C4-2B (cell line): Measurements from ENCODE around the gene LPCAT2.

Source experiments
- H3K27ac ChIP-seq: fragments of 450-650 bp; 2 replicates; pipeline ENCODE4 v1.5.1; 2017
- ZFX ChIP-seq: fragments of 450-650 bp; IDR thresholded peaks from 2 replicates; pipeline ENCODE4 v1.6.1; 2017
- TF ChIP-seq, protein P1 (sequence below): fragments of 450-650 bp; conservative IDR thresholded peaks from 2 replicates; pipeline ENCODE4 v1.5.1; 2017; ENCODE audit warnings: mild to moderate bottlenecking

LPCAT2 gene, protein sequence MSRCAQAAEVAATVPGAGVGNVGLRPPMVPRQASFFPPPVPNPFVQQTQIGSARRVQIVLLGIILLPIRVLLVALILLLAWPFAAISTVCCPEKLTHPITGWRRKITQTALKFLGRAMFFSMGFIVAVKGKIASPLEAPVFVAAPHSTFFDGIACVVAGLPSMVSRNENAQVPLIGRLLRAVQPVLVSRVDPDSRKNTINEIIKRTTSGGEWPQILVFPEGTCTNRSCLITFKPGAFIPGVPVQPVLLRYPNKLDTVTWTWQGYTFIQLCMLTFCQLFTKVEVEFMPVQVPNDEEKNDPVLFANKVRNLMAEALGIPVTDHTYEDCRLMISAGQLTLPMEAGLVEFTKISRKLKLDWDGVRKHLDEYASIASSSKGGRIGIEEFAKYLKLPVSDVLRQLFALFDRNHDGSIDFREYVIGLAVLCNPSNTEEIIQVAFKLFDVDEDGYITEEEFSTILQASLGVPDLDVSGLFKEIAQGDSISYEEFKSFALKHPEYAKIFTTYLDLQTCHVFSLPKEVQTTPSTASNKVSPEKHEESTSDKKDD

DNA sequence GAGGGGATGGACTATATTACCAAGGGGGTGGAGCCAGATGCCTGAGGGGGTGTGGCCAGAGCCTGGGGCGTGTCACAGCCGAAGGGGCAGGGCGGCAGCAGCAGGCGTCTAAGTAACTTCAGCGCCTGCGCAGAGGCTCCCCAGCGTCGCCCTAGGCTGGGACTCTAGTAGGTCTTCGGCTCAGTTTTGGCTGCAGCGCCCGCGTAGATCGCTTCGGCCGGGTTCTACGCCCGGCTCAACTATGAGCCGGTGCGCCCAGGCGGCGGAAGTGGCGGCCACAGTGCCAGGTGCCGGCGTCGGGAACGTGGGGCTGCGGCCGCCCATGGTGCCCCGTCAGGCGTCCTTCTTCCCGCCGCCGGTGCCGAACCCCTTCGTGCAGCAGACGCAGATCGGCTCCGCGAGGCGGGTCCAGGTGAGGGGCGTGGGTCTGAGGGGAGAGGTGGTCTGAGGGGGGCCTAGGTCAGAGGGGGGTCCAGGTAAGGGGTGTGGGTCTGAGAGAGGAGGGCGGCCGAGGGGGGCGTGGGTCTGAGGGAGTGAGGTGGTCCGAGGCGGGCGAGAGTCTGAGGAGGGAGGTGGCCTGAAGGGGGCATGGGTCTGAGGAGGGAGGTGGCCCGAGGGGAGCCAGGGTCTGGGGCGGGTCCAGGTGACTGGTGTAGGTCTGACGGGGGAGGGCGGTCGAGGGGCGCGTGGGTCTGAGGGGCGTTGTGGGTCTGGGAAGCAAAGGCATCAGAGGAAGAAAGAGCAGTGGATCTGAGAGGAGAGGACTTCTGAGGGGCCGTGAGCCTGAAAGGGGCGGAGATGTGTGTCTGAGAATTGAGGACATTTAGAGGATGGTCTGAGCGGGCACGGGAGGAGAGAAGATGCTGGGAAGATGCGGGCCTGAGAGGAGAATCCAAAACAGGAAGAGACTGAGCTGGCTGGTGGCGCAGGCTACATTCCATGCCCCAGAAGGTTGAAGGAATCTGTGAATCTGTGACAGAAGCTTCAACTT is at the start of gene LPCAT2:
LPCAT2 (plus strand) TSS at position 132 of the 991 bp plus-strand sequence; CDS start at position 242, 110 bp downstream.
- TF ChIP-seq ZFX: no peak
- TF ChIP-seq, protein P1, sequence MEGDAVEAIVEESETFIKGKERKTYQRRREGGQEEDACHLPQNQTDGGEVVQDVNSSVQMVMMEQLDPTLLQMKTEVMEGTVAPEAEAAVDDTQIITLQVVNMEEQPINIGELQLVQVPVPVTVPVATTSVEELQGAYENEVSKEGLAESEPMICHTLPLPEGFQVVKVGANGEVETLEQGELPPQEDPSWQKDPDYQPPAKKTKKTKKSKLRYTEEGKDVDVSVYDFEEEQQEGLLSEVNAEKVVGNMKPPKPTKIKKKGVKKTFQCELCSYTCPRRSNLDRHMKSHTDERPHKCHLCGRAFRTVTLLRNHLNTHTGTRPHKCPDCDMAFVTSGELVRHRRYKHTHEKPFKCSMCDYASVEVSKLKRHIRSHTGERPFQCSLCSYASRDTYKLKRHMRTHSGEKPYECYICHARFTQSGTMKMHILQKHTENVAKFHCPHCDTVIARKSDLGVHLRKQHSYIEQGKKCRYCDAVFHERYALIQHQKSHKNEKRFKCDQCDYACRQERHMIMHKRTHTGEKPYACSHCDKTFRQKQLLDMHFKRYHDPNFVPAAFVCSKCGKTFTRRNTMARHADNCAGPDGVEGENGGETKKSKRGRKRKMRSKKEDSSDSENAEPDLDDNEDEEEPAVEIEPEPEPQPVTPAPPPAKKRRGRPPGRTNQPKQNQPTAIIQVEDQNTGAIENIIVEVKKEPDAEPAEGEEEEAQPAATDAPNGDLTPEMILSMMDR: no peak
- peak within 1 kb of the TSS; percentile 35; the same call in 1 of the 2 replicates for H3K27ac ChIP-seq

DNA sequence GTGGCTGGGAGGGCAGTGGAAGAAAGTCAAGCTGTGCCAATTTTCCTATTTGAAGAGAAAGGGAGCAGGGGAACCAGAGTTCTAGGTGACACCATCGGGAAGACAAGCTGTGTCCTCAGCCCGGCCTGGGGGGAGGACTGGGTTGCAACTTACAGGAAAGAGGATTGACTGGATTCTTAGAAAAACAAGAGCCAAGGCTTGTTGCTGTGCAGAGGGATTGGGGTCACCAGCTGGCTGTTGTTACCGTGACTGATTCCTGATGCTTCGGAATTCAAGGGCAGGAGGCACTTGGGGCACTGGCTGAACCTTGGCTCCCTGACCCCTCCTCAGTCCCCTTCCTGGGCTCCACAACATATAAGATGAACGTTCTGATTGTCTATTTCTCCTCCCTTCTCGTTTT is 46.6 kb upstream of the LPCAT2 start:
- H3K27ac ChIP-seq: no peak overlapping the region
- TF ChIP-seq, protein P1: no peak
- TF ChIP-seq ZFX: no peak

DNA sequence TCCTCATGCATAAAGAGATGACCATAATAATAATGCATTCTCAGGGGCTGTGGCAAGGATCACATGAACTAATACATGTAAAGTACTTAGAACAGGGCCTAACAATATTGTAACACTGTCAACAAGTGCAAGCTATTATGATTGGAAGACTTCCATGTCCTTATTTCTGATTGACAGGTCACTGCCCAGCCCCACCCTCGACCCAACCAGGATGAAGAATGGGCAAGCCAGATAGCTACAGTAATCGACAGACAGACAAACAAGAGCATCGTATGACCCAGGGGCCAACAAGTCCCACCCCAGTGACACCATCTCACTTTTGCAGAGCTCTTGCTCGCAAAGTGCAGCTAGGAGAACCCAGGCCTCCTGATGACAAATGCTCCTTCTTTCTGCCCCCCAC is 44.5 kb upstream of the LPCAT2 start:
- TF ChIP-seq ZFX: no peak
- TF ChIP-seq, protein P1: no peak
- H3K27ac ChIP-seq: no peak overlapping the region

DNA sequence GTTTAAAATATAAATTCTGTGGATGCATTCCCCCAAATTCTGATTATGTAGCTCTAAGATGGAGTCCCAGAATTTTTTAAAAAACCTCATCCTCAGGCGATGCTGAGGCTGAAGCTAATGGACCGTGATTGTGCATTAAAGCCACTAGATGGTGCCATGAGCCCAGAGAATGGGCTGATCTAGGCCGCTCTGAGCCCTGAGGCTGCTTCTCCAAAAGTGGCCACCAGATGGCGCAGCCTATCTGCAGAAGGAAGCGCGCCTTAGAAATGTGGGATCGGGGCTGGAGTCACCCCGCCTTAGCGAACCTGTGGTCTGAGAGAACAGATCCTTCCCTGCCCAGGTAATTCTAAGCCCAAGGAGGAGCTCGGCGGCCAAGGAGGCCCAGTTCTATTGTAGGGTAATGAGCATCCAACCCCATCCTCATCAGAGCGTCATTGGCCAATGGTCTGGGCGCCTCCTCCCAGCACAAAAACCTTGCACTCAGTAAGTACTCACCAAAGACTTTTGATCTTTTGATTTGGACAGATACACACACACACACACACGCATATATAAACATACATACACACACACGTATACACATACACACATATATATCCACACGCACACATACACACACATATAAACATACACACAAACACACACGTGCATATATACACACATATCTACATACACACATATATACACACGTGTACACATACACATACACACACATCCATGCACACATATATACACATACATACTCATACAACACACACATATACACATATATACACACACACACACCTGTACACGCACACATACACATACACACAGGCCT is 43.6 kb upstream of the LPCAT2 start:
- no peak for TF ChIP-seq ZFX
- TF ChIP-seq, protein P1: peak; percentile 97
- no peak overlapping the region for H3K27ac ChIP-seq

DNA sequence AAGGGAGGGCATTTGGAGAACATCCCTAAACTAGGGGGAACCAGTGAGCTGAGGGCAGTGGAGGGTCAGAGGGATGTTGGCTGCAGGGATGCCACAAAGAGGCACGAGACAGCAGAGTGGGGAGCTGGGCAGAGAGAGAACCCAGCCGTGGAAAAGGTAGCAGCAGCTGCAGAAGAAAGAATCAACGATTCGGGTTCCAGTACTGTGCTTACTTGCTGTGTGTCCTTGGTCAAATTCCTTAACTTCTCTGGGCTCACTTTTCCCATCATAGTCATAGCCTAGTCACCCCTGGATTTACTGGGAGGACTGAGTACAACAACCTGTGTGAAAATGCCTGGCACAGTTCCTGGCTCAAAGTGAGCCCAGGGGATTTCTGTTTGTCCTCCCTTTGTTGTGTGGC is 42.7 kb upstream of the LPCAT2 start:
- H3K27ac ChIP-seq: no peak overlapping the region
- TF ChIP-seq, protein P1: no peak
- TF ChIP-seq ZFX: no peak

DNA sequence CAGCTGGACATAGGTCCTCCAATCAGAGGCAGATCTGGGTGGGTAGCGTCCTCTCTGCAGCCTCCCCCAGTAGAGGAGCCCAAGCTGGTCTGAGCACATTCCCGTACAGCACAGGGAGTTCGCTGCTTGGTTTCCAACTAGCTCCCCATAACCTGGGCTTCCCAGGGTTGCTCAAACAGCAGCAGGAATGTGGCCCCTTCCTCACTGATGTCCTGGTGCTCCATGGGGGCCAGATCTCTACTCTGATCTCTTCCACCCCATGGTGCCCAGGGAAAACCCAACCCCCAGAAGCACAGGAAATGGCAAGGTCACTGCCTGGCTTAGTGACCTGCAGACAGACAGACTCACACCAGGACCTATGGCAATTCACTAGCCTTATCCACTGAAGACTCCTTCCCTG is 41.0 kb upstream of the LPCAT2 start:
- no peak overlapping the region for H3K27ac ChIP-seq
- no peak for TF ChIP-seq ZFX
- TF ChIP-seq, protein P1: no peak
